MM.1S (cell line): ENCODE results near the gene CCDC85C.

ENCODE experiments used
- CTCF ChIP-seq: fragments of 300-600 bp; sonication (generic); IDR thresholded peaks from 2 replicates; pipeline ENCODE4 v1.5.1; 2016; ENCODE audit warnings: antibody characterized with exemption, low read length, mixed read lengths
- EZH2 ChIP-seq: fragments of 300-600 bp; sonication (generic); optimal IDR thresholded peaks from 2 replicates; pipeline ENCODE3; 2017; ENCODE audit warnings: low read depth, mild to moderate bottlenecking, antibody characterized with exemption, low read length, mixed read lengths

- TF ChIP-seq CTCF, result no peak
- TF ChIP-seq EZH2, result no peak
Measured at GRCh38 chr14:99507860-99508640, 96.0 kb downstream of the CCDC85C start.
